Raji (cell line): ENCODE data around the gene KCTD17.

Experiments used
- POLR2A ChIP-seq: IDR thresholded peaks from 2 replicates; pipeline ENCODE4 v1.6.1; 2011; ENCODE audit warnings: low read depth, low read length, control low read depth; ENCODE audit not compliant: insufficient read depth

Gene KCTD17

GRCh38 chr22:37028692-37029674, 22.6 kb upstream of the KCTD17 start:
- TF ChIP-seq POLR2A: no peak

DNA sequence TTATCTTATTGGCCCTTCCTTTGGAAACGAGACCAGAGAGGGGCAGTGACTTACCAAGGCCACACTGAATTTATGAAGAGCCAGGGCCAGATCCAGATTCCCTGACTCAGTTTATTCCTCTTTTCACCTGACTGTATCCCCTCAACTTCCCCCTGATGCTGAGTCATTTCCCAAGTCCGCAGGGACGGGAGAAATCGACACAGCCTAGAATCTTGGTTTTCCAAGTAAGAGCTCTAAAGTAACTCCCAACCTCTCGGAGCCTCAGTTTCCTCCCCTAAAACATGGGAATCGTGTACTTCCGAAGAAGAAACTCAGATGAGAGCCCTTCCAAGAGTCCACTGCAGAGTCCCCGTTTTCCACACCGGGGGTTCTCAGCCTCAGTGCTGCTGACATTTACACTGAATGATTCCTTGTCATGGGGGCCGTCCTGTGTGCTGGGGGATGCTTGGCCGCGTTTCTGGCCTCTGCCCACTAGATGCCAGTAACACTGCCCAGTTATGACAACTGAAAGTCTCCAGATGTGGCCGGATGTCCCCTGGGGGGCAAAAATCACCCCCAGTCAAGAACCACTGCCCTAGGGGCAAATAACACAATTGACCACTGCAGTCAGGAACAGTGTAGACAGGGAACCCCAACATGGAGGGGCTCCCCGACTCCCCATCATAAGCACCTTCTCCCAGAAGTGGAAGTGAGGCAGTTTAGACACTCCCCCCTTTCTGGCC, 20.8 kb upstream of the KCTD17 start:
- TF ChIP-seq POLR2A: no peak

DNA sequence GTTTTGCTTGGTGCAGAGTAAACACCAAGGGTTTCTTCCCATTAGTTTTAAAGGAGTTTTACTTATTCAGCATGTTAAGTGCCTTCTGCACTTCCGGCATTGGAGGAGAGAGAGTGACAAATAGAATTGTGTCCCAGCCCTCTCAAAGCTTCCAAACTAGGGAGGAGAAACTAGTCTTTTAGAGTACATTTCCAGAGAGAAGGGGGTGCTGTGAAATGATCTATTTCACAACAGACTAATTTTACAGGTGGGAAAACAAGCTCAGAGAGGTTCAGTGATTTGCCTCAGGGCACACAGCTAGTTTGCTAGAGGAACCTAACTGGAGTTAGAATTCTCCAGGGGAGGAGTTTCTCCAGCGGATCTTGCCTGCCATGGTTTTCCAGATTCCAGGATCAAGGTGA, 19.4 kb upstream of the KCTD17 start:
- no peak for TF ChIP-seq POLR2A

- no peak for TF ChIP-seq POLR2A
These were observed 18.7 kb upstream of the KCTD17 start for GRCh38 chr22:37032535-37033460.

- no peak for TF ChIP-seq POLR2A
These were observed 17.7 kb upstream of the KCTD17 start for GRCh38 chr22:37033605-37034430.

DNA sequence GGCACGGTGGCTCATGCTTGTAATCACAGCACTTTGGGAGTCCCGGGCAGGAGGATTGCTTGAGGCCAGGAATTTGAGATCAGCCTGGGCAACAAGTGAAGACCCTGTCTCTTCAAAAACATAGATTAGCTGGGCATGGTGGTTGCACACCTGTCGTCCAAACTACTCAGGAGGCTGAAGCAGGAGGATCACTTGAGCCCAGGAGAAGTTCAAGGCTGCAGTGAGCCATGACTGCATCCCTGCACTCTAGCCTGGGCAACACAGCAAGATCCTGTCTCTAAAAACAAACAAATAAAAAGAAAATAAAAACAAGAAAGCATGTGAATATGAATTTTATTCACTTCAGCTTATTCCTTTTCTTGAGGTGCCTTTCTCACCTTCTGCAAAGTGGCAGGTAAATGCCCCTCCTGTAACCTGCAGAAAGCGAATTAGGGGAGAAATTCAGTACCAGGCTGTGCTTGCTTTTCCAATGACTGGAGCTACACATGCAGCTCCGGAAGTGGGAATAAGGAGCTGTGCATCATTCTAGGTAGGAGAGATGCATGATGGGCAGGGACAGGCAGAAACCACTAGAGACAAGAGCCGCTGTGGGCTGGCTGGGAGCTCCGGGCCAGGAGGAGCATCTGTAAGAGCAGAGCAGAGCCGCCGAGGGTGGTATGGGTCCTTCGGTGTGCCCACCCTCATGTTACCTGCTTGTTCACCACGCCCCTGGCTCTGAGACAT, 14.7 kb upstream of the KCTD17 start:
- TF ChIP-seq POLR2A: no peak

- no peak for TF ChIP-seq POLR2A
These were observed 13.9 kb upstream of the KCTD17 start for GRCh38 chr22:37037669-37038068.

GRCh38 chr22:37039466-37039865, 12.1 kb upstream of the KCTD17 start:
- no peak for TF ChIP-seq POLR2A

DNA sequence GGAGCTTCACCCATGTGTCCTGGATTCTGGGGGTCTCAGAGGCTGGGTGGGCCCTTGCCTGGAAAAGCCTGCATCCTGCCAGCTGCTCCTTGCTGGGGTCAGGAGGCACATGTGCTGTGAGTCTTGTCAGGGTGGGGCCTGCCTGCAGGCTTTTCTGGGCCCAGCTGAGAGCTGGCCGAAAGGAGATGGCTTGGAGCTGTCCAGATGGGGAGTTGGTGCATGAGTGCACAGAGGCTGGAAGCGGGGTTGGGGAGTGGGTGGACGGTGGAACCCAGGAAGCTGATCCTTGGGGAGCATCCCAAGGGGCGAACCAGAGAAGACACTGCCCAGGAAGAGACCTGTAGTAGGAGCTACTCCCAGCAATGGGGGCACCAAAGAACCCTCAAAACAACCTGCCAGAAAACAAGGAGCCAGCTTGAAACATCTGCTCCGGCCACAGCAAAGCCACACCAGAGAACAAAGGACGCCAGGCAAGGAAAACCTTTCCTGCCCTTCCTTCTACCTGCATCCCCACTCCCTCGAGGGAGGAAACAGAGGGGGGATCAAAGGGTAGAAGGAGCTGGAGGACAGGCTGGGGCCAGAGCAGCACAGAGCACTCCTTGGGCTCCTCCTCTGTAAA, 8.2 kb upstream of the KCTD17 start:
- TF ChIP-seq POLR2A: no peak

- no peak for TF ChIP-seq POLR2A
These were observed 7.6 kb upstream of the KCTD17 start for GRCh38 chr22:37043828-37044538.

DNA sequence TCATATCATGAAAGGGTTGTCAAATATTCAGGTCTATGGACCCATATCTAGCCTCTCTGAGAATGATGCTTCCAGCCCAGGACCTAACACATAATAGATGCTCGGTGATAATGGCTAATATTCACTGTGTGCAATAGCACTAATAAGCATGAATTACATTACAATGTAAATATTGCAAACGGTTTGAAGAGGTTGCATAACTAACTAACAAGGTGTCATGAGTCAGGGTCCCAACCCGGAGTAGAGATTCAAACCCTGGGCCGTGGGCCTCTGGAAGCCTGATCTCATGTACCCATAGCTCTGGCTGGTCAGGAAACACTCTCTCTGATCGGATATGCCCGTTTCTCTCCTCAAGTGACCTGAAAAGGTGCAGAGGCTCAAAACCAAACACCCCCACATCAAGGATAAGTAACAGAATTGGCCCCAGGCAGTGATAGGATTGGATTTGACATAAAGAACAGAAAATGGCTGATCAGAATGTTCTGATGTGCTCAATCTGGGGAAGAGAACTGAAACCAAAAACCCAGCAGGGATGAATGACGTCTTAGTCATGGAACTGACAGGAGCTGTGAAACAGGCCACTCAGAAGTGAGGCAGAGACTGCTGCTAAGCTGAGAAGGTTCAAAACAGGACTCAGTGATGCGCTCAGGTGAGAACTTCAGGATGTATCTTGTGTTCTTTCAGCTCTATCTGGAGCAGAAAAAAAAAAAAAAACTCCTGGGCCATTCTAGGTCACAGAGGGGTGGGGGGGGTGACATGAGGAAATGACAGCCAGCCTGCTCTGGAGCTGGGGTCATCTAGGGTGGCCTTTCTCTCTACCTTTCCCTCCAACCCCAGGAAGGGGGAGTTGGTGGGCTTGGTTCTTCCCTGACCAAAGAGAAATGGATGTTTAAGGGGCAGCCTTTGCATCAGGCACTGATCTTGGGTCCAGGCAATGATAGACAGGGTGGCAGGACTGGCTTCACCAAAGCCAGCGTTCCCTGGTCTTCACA, 6.6 kb upstream of the KCTD17 start:
- TF ChIP-seq POLR2A: no peak
